Thyroid gland (tissue), 4 donors: ENCODE results near the gene TSC22D3. TPM values are rescaled to one million over a fixed set of nuclear protein-coding genes. Genes with fewer than 3 reads are reported as not detected.
A peak's percentile ranks its signal among the peaks of the same experiment; 100 is the strongest.

Experiments used
- DNase-seq, 2 donors: peaks; one replicate each; pipeline ENCODE4 v3.0.0-alpha.2; 2019
- H3K27ac ChIP-seq, 3 donors: fragments of 200-600 bp; sonication (generic); 1 replicate in 2 of 3; 2 replicates in 1 of 3; pipeline ENCODE4 v1.5.1; 2016 to 2019; ENCODE audit warnings: mild to moderate bottlenecking in 1 of 3, moderate library complexity in 1 of 3
- H3K27me3 ChIP-seq: fragments of 200-600 bp; sonication (generic); one replicate; pipeline ENCODE4 v1.5.1; 2019
- H3K36me3 ChIP-seq, 2 donors: fragments of 200-600 bp; sonication (generic); one replicate each; pipeline ENCODE4 v1.5.1; 2016 to 2019
- H3K4me1 ChIP-seq, 2 donors: fragments of 200-600 bp; sonication (generic); one replicate each; pipeline ENCODE4 v1.5.1; 2017 to 2019
- H3K4me3 ChIP-seq, 3 donors: fragments of 200-600 bp; sonication (generic); replicated peaks in 1 of 3; 1 replicate in 2 of 3; 2 replicates in 1 of 3; pipeline ENCODE4 v1.5.1; 2016; ENCODE audit warnings: mild to moderate bottlenecking in 1 of 3
- H3K9me3 ChIP-seq: fragments of 200-600 bp; sonication (generic); one replicate; pipeline ENCODE4 v1.5.1; 2017
- CTCF ChIP-seq, 6 experiments: fragments of 200-600 bp in 3 of 6; fragments of 450-650 bp in 3 of 6; sonication (generic) in 3 of 6; IDR thresholded peaks; one replicate each; pipeline ENCODE4 v1.5.1; 2016 to 2019; ENCODE audit warnings: antibody characterized with exemption in 6 of 6, mild to moderate bottlenecking in 2 of 6, inconsistent platforms in 1 of 6, moderate library complexity in 1 of 6
- POLR2A ChIP-seq, 2 donors: fragments of 450-650 bp; IDR thresholded peaks; one replicate each; pipeline ENCODE4 v1.6.1; 2017; ENCODE audit warnings: antibody characterized with exemption in 2 of 2, mild to moderate bottlenecking in 2 of 2, moderate library complexity in 1 of 2
- WGBS, 2 donors: methylation state at CpG; one replicate each; pipeline ENCODE4 v1.1.5; 2017; 5-methylcytosine and 5-hydroxymethylcytosine counted together
- intact Hi-C: fragments of 100-400 bp; cut with DNase I; formaldehyde crosslinking; loops from one replicate; pipeline ENCODE4 v1.15.1; 2023
- total RNA-seq, 4 donors: library from RNA; depleted of rRNA; stranded (reverse); fragments of >200 nt; gene quantifications; one replicate each; pipeline ENCODE4 v1.2.3, GENCODE V29; 2016

TSC22D3 gene
- total RNA-seq, 4 donors from 2014 or later = 268 to 504 (median 383) TPM

- WGBS, 2 donors = 42 to 52% methylated on average over 7 of the region's 8 CpGs
- H3K4me1 ChIP-seq = peaks cover 66 to 86% of the 10 kb centered on the region in 2 donors
Measured at GRCh38 chrX:107729558-107730297, 45.9 kb downstream of the TSC22D3 start.

GRCh38 chrX:107728371-107729099, 47.1 kb downstream of the TSC22D3 start:
- TF ChIP-seq CTCF (IDR thresholded peaks at IDR 0.05) (no peak), POLR2A (IDR thresholded peaks at IDR 0.05) (no peak)
- intact Hi-C loops = loop anchor here (5.0 kb wide), 1 partner anchor 44 kb away; no protein-coding TSS in a partner anchor

More at GRCh38 chrX:107729558-107730297, 45.9 kb downstream of the TSC22D3 start:
- peak; percentile 86 to 88 for DNase-seq
- Histone ChIP-seq H3K36me3 (no peaks in the 10 kb centered on the region), H3K27me3 (no peaks in the 10 kb centered on the region), H3K27ac (peak overlapping the region; percentile 75 to 83 (median 82)), H3K4me3 (no peak overlapping the region), H3K9me3 (no peaks in the 10 kb centered on the region)
- TF ChIP-seq CTCF (IDR thresholded peaks at IDR 0.05) (no peak), POLR2A (IDR thresholded peaks at IDR 0.05) (peak in 1 of 2 donors; percentile 36)
- intact Hi-C loops = loop anchor here (5.0 kb wide), 1 partner anchor 43 kb away; no protein-coding TSS in a partner anchor

GRCh38 chrX:107726816-107727534, 48.6 kb downstream of the TSC22D3 start:
- intact Hi-C loops = loop anchor here (5.0 kb wide), 1 partner anchor 45 kb away; no protein-coding TSS in a partner anchor
- Histone ChIP-seq H3K36me3 (no peaks in the 10 kb centered on the region), H3K9me3 (no peaks in the 10 kb centered on the region), H3K4me3 (no peak overlapping the region), H3K27ac (peak overlapping the region; percentile 75 to 83 (median 82)), H3K27me3 (no peaks in the 10 kb centered on the region), H3K4me1 (peaks cover 56 to 90% of the 10 kb centered on the region in 2 donors)
- WGBS, 2 donors = 49 to 53% methylated on average over 7 to 9 of the region's 9 CpGs
- TF ChIP-seq POLR2A (IDR thresholded peaks at IDR 0.05) = no peak
- no peak for TF ChIP-seq CTCF (IDR thresholded peaks at IDR 0.05)
- DNase-seq = peak in 1 of 2 donors; percentile 54

More at GRCh38 chrX:107728371-107729099, 47.1 kb downstream of the TSC22D3 start:
- no peak for DNase-seq
- no peak overlapping the region for H3K4me3 ChIP-seq
- WGBS, 2 donors = 76 to 81% methylated on average over 4 of the region's 4 CpGs
- peaks cover 64 to 91% of the 10 kb centered on the region in 2 donors for H3K4me1 ChIP-seq
- no peaks in the 10 kb centered on the region for H3K36me3 ChIP-seq
- H3K27me3 ChIP-seq = no peaks in the 10 kb centered on the region
- H3K27ac ChIP-seq = peak overlapping the region; percentile 75 to 83 (median 82)
- no peaks in the 10 kb centered on the region for H3K9me3 ChIP-seq

- peak overlapping the region; percentile 75 to 83 (median 82) for H3K27ac ChIP-seq
- peak; percentile 72 to 74 for DNase-seq
- no peak for TF ChIP-seq POLR2A (IDR thresholded peaks at IDR 0.05)
- no peak for TF ChIP-seq CTCF (IDR thresholded peaks at IDR 0.05)
- peaks cover 49 to 82% of the 10 kb centered on the region in 2 donors for H3K4me1 ChIP-seq
- no peaks in the 10 kb centered on the region for H3K36me3 ChIP-seq
- H3K27me3 ChIP-seq = no peaks in the 10 kb centered on the region
- 29 to 40% methylated on average over 7 to 9 of the region's 9 CpGs for WGBS, 2 donors
- no peak overlapping the region for H3K4me3 ChIP-seq
- H3K9me3 ChIP-seq = no peaks in the 10 kb centered on the region
- intact Hi-C loops = loop anchor here (5.0 kb wide), 1 partner anchor 46 kb away; no protein-coding TSS in a partner anchor
Measured at GRCh38 chrX:107725761-107726555, 49.6 kb downstream of the TSC22D3 start.
